Nephron (organoid): Measurements from ENCODE around the gene CCDC77.

ENCODE experiments used
- H3K27ac Mint-ChIP-seq, 3 experiments: 2 replicates each; pipeline ENCODE4 v1.8.0; 2020; ENCODE audit warnings: mixed read lengths in 3 of 3, mild to moderate bottlenecking in 2 of 3, moderate library complexity in 1 of 3
- H3K27me3 Mint-ChIP-seq: 2 replicates; pipeline ENCODE4 v1.8.0; 2021; ENCODE audit warnings: low read depth, mild to moderate bottlenecking, moderate library complexity, mixed read lengths
- H3K36me3 Mint-ChIP-seq: 2 replicates; pipeline ENCODE4 v1.8.0; 2020; ENCODE audit warnings: low read depth, mixed read lengths
- H3K4me1 Mint-ChIP-seq: 2 replicates; pipeline ENCODE4 v1.8.0; 2020; ENCODE audit warnings: mixed read lengths
- H3K4me3 Mint-ChIP-seq, 3 experiments: 2 replicates each; pipeline ENCODE4 v1.8.0; 2020; ENCODE audit warnings: mild to moderate bottlenecking in 3 of 3, mixed read lengths in 3 of 3, moderate library complexity in 2 of 3
- H3K9me3 Mint-ChIP-seq: 2 replicates; pipeline ENCODE4 v1.8.0; 2020; ENCODE audit warnings: mixed read lengths
- CTCF ChIP-seq, 3 experiments: fragments of 200-600 bp; sonication (generic); IDR thresholded peaks; one replicate each; pipeline ENCODE4 v1.5.0; 2021; ENCODE audit warnings: antibody characterized with exemption in 3 of 3; ENCODE audit not compliant: unreplicated experiment in 3 of 3

CCDC77 gene

GRCh38 chr12:447141-447540 is 45.7 kb downstream of the CCDC77 start:
- no peaks in the 10 kb centered on the region for H3K9me3 Mint-ChIP-seq
- H3K4me3 Mint-ChIP-seq, result no peak overlapping the region
- peaks cover 3% of the 10 kb centered on the region for H3K36me3 Mint-ChIP-seq
- H3K27ac Mint-ChIP-seq, result no peak overlapping the region
- H3K27me3 Mint-ChIP-seq, result peaks cover 4% of the 10 kb centered on the region
- TF ChIP-seq CTCF (IDR thresholded peaks at IDR 0.05; ENCODE audit: unreplicated experiment in 3 of 3), result no peak
- H3K4me1 Mint-ChIP-seq, result no peaks in the 10 kb centered on the region

- Mint-ChIP-seq H3K27me3 (peaks cover 8% of the 10 kb centered on the region), H3K36me3 (no peaks in the 10 kb centered on the region), H3K4me1 (no peaks in the 10 kb centered on the region), H3K27ac (no peak overlapping the region), H3K9me3 (no peaks in the 10 kb centered on the region), H3K4me3 (no peak overlapping the region)
- no peak for TF ChIP-seq CTCF (IDR thresholded peaks at IDR 0.05; ENCODE audit: unreplicated experiment in 3 of 3)
These were observed 47.8 kb downstream of the CCDC77 start for GRCh38 chr12:449203-449602.

GRCh38 chr12:450438-450837 is 49.0 kb downstream of the CCDC77 start:
- no peak for TF ChIP-seq CTCF (IDR thresholded peaks at IDR 0.05; ENCODE audit: unreplicated experiment in 3 of 3)
- Mint-ChIP-seq H3K4me1 (no peaks in the 10 kb centered on the region), H3K27ac (no peak overlapping the region), H3K27me3 (peaks cover 8% of the 10 kb centered on the region), H3K9me3 (no peaks in the 10 kb centered on the region), H3K36me3 (no peaks in the 10 kb centered on the region), H3K4me3 (no peak overlapping the region)

- H3K36me3 Mint-ChIP-seq, result no peaks in the 10 kb centered on the region
These were observed 51.3 kb downstream of the CCDC77 start for GRCh38 chr12:452667-453210.

GRCh38 chr12:454833-455232 is 53.4 kb downstream of the CCDC77 start:
- no peak for TF ChIP-seq CTCF (IDR thresholded peaks at IDR 0.05; ENCODE audit: unreplicated experiment in 3 of 3)
- Mint-ChIP-seq H3K4me1 (peaks cover 3% of the 10 kb centered on the region), H3K4me3 (no peak overlapping the region), H3K27me3 (peaks cover 48% of the 10 kb centered on the region), H3K27ac (no peak overlapping the region), H3K9me3 (no peaks in the 10 kb centered on the region), H3K36me3 (no peaks in the 10 kb centered on the region)

More at GRCh38 chr12:452667-453210, 51.3 kb downstream of the CCDC77 start:
- no peak overlapping the region for H3K4me3 Mint-ChIP-seq
- no peaks in the 10 kb centered on the region for H3K9me3 Mint-ChIP-seq
- H3K4me1 Mint-ChIP-seq, result no peaks in the 10 kb centered on the region
- no peak for TF ChIP-seq CTCF (IDR thresholded peaks at IDR 0.05; ENCODE audit: unreplicated experiment in 3 of 3)
- no peak overlapping the region for H3K27ac Mint-ChIP-seq
- H3K27me3 Mint-ChIP-seq, result peaks cover 28% of the 10 kb centered on the region

- no peak for TF ChIP-seq CTCF (IDR thresholded peaks at IDR 0.05; ENCODE audit: unreplicated experiment in 3 of 3)
These were observed 54.4 kb downstream of the CCDC77 start for GRCh38 chr12:455821-456220.

More at GRCh38 chr12:455821-456220, 54.4 kb downstream of the CCDC77 start:
- H3K4me3 Mint-ChIP-seq, result no peak overlapping the region
- H3K9me3 Mint-ChIP-seq, result no peaks in the 10 kb centered on the region
- peaks cover 49% of the 10 kb centered on the region for H3K27me3 Mint-ChIP-seq
- H3K4me1 Mint-ChIP-seq, result peaks cover 4% of the 10 kb centered on the region
- H3K36me3 Mint-ChIP-seq, result no peaks in the 10 kb centered on the region
- no peak overlapping the region for H3K27ac Mint-ChIP-seq
